Body of pancreas (tissue), 4 donors: ENCODE results near the gene CTDSP2.

ENCODE experiments used
- CTCF ChIP-seq, 7 experiments: fragments of 450-650 bp in 4 of 7; fragments of 200-600 bp in 3 of 7; sonication (generic) in 3 of 7; IDR thresholded peaks; one replicate each; pipeline ENCODE4 v1.5.1; 2016 to 2019; ENCODE audit warnings: antibody characterized with exemption in 7 of 7
- POLR2A ChIP-seq, 3 donors: fragments of 450-650 bp; IDR thresholded peaks; one replicate each; pipeline ENCODE4 v1.6.1; 2016; ENCODE audit warnings: antibody characterized with exemption in 3 of 3, mild to moderate bottlenecking in 2 of 3

GRCh38 chr12:57859121-57859520 lies 12.6 kb upstream of the CTDSP2 start:
- TF ChIP-seq POLR2A (IDR thresholded peaks at IDR 0.05) (no peak), CTCF (IDR thresholded peaks at IDR 0.05) (no peak)
